HG03521 (cell line): Measurements from ENCODE around the gene CPD.
"Not testable (repeated sequence)": the region's sequence is repeated elsewhere in the genome, so short reads cannot be mapped to it uniquely, and the experiment has no call there.

Experiments
- ATAC-seq: cut with Tn5 transposase; IDR thresholded peaks from one replicate; pipeline ENCODE4 v1.9.1; 2021; ENCODE audit warnings: mild to moderate bottlenecking, moderate library complexity; ENCODE audit not compliant: unreplicated experiment

The CPD gene

GRCh38 chr17:30424471-30424870, 45.7 kb downstream of the CPD start:
- no peak for ATAC-seq

DNA sequence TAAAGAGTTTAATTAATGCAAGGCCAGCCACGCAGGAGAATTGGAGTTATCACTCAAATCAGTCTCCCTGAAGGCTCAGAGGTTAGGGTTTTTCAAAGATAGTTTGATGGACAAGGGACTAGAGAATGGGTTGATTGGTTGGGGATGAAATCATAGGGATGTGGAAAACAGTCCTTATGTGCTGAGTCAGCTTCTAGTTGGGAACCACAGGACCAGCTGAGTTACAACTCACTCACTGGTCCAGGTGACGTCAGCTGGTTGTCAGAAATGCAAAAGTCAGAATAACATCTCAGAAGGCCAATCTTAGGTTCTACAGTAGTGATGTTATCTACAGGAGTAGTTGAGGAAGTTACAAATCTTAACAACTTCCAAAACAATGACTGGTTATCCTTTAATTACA, 47.6 kb downstream of the CPD start:
- ATAC-seq: no peak

GRCh38 chr17:30427611-30428010, 48.9 kb downstream of the CPD start:
- ATAC-seq: no peak

DNA sequence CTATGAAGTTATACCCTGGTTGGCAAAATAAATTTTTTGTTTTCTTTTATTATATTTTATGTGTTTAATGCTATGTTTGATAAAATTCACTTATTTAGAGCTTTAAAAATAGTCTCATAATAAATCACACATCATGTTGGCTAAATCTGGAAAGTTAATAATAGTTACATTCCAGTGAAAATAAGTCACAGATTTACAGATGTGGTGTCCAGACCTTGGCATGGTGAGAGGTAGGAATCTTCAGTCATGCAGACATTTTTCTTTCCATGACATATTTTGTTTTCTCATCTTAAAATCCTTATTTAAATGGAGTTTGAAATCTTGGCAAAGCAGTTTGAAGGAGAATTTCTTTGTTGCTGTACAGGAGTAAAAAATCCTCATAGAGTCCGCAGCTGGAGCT, 50.4 kb downstream of the CPD start:
- ATAC-seq: no peak

- ATAC-seq: no peak
Observed at GRCh38 chr17:30433514-30433913, 54.8 kb downstream of the CPD start.

DNA sequence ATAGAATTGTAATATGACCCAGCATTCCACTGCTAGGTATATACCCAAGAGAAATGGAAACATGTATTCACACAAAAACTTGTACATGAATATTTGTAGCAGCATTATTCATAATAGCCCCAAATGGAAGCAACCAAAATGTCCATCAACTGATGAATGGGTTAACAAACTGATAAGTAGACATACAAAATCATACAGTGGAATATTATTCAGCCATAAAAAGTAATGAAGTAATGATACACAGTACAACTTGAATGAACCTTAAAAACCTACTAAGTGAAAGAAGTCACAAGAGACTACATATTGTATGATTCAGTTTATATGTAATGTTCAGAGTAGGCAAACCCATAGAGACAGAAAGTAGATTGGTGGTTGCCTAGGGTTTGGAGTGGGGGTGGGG, 58.0 kb downstream of the CPD start:
- ATAC-seq: no peak

- no peak for ATAC-seq
Observed at GRCh38 chr17:30443721-30444120, 65.0 kb downstream of the CPD start.

DNA sequence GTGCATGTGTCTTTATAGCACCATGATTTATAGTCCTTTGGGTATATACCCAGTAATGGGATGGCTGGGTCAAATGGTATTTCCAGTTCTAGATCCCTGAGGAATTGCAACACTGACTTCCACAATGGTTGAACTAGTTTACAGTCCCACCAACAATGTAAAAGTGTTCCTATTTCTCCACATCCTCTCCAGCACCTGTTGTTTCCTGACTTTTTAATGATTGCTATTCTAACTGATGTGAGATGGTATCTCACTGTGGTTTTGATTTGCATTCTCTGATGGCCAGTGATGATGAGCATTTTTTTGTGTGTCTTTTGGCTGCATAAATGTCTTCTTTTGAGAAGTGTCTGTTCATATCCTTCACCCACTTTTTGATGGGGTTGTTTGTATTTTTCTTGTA, 67.9 kb downstream of the CPD start:
- ATAC-seq: not testable (repeated sequence)

DNA sequence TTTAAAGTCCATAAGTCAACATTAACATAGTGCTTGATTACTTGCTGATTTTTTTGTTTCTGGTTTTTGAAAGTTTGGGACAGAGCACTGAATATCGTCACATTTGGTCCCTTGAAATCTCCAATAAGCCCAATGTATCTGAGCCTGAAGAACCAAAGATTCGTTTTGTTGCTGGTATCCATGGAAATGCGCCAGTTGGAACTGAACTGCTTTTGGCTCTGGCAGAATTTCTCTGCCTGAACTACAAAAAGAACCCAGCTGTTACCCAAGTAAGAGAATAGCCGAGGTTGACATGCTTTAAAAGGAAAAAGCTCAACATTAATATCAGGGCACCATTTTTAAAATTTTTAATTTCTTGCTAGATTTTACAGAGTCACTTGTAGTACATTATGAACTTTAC, 70.8 kb downstream of the CPD start:
- ATAC-seq: no peak

DNA sequence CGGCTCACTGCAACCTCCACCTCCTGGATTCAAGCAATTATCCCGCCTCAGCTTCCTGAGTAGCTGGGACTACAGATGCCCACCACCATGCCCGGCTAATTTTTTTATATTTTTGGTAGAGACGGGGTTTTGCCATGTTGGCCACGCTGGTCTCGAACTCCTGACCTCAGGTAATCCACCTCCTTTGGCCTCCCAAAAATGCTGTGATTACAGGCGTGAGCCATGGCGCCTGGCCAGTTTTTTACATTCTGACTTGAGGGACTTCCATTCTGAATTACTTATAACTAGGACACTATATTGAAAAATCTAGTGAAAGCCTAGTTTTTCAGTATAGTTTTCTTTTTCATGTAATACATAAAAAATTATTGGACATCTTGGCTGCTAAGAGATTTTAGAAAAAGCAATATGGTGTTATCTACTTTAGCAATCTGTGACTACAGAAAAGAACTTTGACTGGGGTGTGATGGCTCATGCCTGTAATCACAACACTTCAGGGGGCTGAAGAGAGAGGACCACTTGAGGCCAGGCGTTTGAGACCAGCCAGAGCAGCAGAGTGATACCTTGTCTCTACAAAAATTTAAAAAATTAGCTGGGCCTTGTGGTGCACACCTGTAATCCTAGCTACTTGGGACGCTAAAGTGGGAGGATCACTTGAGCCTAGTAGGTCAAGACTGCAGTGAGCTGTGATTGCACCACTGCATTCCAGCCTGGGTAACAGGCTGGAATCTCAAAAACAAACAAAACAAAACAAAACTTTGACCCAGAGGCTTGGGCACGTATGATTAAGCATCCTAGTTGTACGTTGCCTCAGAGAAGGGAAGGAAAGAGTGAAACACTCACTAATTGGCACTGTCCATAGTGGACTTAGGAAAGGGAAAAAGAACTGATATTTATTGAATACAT, 71.6 kb downstream of the CPD start:
- no peak for ATAC-seq

DNA sequence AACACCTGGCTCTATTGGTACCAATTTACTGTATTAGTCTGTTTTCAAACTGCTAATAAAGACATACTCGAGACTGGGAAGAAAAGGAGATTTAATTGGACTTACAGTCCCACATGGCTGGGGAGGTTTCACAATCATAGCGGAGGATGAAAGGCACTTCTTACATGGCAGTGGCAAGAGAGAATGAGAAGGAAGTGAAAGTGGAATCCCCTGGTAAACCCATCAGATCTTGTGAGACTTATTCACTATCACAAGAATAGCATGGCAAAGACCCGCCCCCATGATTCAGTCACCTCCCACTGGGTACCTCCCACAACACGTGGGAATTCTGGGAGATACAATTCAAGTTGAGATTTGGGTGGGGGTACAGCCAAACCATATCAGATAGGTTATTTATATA, 75.9 kb downstream of the CPD start:
- ATAC-seq: no peak

- no peak for ATAC-seq
Observed at GRCh38 chr17:30458371-30458770, 79.6 kb downstream of the CPD start.

DNA sequence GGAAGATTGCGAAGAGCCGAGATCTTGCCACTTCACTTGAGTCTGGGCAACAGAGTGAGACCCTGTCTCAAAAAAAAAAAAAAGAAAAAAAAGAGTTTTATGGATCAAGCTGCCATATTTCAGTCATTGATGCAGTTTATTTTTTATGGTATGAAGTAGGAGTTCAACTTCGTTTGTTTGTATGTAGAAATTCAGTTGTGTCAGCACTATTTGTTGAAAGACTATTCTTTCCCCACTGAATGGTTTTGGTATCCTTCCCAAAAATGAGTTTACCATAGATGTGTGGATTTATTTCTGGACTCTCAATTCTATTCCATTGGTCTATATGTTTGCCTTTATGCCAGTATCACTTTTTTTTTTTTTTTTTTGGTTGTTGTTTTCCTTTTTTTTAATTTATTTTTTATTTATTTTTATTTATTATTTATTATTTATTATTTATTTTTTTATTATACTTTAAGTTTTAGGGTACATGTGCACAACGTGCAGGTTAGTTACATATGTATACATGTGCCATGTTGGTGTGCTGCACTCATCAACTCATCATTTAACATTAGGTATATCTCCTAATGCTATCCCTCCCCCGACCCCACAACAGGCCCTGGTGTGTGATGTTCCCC, 80.2 kb downstream of the CPD start:
- not testable (repeated sequence) for ATAC-seq

GRCh38 chr17:30468465-30468864, 89.7 kb downstream of the CPD start:
- ATAC-seq: no peak

DNA sequence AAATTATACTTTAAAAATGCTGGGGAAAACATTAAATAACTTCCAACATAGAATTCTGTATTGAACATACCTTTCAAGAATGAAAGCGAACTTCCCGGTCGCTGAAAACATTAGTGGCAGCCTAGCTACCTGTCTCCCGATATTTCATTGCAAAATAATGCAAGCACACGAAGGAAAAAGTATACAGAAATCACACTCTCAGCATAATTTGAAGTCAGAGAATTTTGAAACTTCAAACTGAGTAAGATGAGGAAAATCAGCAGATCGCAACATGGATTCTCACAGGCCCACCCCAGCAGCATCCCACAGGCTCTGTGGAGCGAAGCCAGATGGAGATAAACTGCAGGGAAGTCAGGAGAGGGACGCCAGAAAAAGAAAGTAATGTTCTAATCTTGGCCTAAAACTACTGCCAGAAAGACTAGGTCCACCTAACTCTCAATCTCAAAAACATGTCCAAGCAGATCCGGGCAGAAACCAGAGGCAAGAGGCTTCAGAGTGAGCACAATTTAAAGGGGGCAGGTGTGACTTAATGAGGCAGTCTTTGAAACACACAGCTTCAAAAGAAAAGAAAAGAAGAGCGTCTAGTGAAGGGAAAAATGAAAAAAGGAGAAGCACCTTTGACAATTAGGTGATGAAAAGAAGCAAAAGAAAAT, 93.6 kb downstream of the CPD start:
- no peak for ATAC-seq

- no peak for ATAC-seq
Observed at GRCh38 chr17:30475206-30475605, 96.5 kb downstream of the CPD start.

- ATAC-seq: no peak
Observed at GRCh38 chr17:30476726-30477082, 98.0 kb downstream of the CPD start.

GRCh38 chr17:30477083-30477773, 98.5 kb downstream of the CPD start, which contains the start of gene GOSR1:
TSS of gene GOSR1 (plus strand) at chr17:30477408. CDS start at chr17:30477434, 26 bp downstream.
- ATAC-seq: peak; percentile 98

GRCh38 chr17:30477774-30478115, 99.0 kb downstream of the CPD start:
- ATAC-seq: no peak

GRCh38 chr17:30482555-30482954, 103.8 kb downstream of the CPD start:
- no peak for ATAC-seq

GRCh38 chr17:30483159-30483558, 104.4 kb downstream of the CPD start:
- ATAC-seq: no peak
